Sciatic nerve (tissue), 2 donors: Measurements from ENCODE around the gene FAM149A. TPM values are rescaled to one million over a fixed set of nuclear protein-coding genes. Genes with fewer than 3 reads are reported as not detected.
A peak's percentile ranks its signal among the peaks of the same experiment; 100 is the strongest.

ENCODE experiments used
- ATAC-seq: fragments of 200-7000 bp; cut with Tn5 transposase; one replicate; pipeline ENCODE4 v1.9.1; 2020; ENCODE audit warnings: mild to moderate bottlenecking, moderate library complexity
- DNase-seq: peaks from one replicate; pipeline ENCODE4 v3.0.0-alpha.2; 2020; ENCODE audit warnings: low spot score
- intact Hi-C: fragments of 100-400 bp; cut with DNase I; formaldehyde crosslinking; loops from one replicate; pipeline ENCODE4 v1.14.2; 2022
- total RNA-seq: library from RNA; stranded (reverse); fragmentation: NEBNext Ultra II Directional; extraction: Animal tissue kit (Norgen Biotek cat#: 25700); gene quantifications from one replicate; pipeline ENCODE4 v1.2.1, GENCODE V29; 2021
- donor health status: DM: no; HTN: no; CAD: no.
- donor health status: DM: no; HTN: no; CAD: no.

Gene FAM149A
- 17.2 TPM for total RNA-seq

DNA sequence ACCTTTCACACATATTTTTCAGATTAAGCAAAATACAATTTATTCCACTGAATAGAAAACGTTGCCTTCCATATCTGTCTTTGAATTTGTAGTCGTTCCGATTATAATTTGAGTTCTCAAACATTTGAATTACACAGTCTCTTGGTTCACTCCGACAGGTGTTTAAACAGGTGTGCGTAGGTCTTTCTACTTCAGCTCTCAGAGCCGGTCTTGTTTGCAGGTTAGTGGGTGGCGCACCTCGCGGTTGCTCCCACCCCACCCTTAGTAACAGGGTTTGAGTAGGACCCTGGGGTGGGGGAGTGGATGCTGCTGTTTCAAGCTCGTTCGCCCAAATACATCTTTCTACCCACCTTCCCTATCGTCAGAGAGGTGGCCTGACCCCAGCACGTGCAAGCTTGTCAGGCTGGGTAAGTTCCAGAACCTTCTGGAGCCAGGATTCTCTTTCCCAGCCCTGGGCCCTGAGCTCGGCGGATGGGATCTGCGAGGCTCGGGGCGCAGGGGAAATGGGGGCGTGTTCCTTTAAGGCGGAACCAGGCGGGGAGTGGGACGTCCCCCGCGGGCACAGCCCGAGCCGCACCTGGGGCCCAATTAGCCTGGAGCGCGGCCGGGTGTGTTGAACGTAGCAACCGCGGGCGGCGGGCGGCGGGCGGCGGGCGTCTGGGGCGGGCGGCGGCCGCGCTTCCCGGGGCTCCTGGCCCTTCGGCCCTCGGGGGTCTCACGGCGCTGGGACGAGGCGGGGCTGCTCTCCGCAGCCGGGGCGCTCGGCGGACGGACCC, at the start of gene FAM149A:
FAM149A (plus strand) TSS at position 591 of the 776 bp plus-strand sequence.
- DNase-seq: peak; percentile 64
- peak; percentile 59 for ATAC-seq
- intact Hi-C loops: no loop called here

DNA sequence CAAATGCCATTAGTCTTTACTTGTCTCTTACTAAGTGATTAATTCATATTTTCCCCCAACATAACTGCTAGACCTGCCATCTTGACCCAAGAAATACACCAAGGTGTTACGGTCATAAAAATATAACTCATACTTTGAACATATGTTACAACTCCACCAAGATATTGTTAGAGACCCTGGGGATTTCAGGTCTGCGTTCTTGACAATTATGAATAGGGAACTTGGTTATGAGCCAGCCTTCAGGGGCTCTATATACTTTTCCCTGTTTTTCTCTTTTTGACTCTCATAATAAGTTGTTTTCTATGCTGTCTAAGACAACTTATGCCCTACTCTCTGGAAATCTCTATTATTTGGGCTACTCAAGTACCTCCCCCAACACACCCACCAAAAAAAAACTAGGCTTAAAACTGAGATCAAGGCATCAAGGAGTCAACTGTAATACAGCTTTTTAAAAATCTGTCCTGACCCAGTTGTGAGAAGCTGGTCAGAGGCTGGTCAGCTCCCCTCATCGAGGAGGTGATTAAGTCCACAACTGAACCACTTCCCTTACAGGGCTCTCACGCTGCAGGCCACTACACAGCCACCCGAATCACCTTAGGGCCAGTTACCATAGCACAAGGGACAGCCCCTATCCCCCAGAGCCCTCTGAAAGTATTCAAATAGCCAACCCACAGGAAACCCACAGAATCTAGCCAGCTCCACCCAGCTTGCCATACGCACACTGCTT, 46.1 kb upstream of the FAM149A start:
- ATAC-seq (no peak), DNase-seq (no peak)
- intact Hi-C loops: no loop called here

DNA sequence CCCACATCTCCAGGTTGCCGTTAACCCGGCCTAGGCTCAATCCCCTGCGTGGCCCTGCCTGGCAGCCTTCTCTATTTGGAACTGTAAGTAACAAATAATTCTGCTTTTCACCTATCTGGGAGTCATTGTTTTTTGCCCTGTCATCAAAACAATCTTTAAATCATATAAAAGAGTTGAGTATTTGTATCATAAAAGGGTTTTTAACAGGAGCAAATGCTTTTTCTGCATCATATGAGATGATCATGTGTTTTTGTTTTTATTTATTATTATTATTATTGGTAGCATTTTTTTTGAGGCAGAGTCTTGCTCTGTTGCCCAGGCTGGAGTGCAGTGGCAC, 45.6 kb upstream of the FAM149A start:
- DNase-seq (no peak), ATAC-seq (no peak)
- intact Hi-C loops: no loop called here

GRCh38 chr4:186061921-186062320, 42.6 kb upstream of the FAM149A start:
- intact Hi-C loops: no loop called here
- no peak for ATAC-seq
- DNase-seq: no peak

GRCh38 chr4:186067757-186068385, 36.6 kb upstream of the FAM149A start:
- ATAC-seq: peak; percentile 93
- intact Hi-C loops: no loop called here
- peak; percentile 73 for DNase-seq

- intact Hi-C loops: no loop called here
- ATAC-seq (peak; percentile 68), DNase-seq (no peak)
Measured at GRCh38 chr4:186068581-186069348, 35.7 kb upstream of the FAM149A start, which contains the start of gene TLR3. Gene TLR3, plus strand, starts transcription at chr4:186069156. Its CDS starts 7,464 bp downstream, at chr4:186076620.

DNA sequence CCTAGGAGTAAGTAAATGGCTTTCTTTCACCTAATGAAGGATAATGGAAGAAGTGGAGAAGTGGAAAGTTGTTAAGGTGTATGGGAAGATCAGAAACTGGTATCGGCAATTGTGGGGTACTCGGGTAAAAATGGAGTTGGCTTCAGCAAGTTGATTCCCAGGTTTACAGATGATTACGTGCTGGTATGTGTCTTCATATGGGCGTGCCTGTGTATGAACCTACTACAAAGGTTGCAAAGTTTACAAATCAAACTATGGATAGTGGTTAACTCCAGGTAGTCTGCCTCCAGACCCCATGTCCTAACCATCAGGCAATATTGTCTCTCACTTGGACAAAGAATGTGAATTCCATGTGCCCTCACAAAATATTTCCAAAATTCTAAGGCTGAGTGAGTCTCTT, 34.8 kb upstream of the FAM149A start:
- intact Hi-C loops: no loop called here
- ATAC-seq (no peak), DNase-seq (no peak)

DNA sequence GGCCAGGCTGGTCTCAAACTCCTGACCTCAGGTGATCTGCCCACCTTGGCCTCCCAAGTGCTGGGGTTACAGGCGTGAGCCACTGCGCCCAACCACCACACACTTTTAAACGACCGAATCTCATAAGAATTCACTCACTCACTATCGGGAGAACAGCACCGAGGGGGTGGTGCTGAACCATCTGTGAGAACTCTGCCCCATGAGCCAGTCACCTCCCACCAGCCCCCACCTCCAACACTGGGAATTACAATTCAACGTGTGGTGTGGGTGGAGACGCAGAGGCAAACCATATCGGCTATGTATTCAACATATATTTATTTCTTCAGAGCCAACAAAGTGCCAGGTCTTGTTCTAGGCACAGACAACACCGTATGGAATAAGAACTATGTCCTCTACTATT, 32.0 kb upstream of the FAM149A start:
- intact Hi-C loops: no loop called here
- no peak for ATAC-seq
- DNase-seq: no peak

GRCh38 chr4:186074189-186074588, 30.3 kb upstream of the FAM149A start:
- intact Hi-C loops: no loop called here
- peak; percentile 60 for ATAC-seq
- no peak for DNase-seq

- DNase-seq (no peak), ATAC-seq (no peak)
- intact Hi-C loops: no loop called here
Measured at GRCh38 chr4:186078981-186079638, 25.4 kb upstream of the FAM149A start.

DNA sequence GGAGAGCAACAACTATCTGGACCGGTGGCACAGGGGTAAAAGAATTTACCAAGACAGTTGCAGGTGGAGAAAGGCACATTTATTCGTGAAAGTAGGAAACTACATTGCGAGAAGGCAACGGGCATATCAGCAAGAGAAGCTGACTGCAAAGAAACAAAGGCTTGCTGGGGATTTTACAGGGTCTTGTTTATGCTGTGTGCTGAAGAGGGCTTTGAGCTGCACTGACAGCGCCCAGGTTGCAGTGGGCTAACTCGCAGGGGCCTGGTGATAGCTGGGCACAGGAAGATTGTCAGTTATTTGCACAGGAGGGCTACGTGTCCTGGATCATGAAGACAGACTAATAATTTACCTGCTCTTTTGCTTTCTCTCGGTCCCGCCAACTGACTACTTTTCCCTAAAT, 24.8 kb upstream of the FAM149A start:
- no peak for DNase-seq
- no peak for ATAC-seq
- intact Hi-C loops: no loop called here

GRCh38 chr4:186081202-186081807, 23.2 kb upstream of the FAM149A start:
- ATAC-seq: no peak
- DNase-seq: no peak
- intact Hi-C loops: no loop called here

GRCh38 chr4:186082221-186082620, 22.3 kb upstream of the FAM149A start:
- DNase-seq: no peak
- ATAC-seq: no peak
- intact Hi-C loops: no loop called here

DNA sequence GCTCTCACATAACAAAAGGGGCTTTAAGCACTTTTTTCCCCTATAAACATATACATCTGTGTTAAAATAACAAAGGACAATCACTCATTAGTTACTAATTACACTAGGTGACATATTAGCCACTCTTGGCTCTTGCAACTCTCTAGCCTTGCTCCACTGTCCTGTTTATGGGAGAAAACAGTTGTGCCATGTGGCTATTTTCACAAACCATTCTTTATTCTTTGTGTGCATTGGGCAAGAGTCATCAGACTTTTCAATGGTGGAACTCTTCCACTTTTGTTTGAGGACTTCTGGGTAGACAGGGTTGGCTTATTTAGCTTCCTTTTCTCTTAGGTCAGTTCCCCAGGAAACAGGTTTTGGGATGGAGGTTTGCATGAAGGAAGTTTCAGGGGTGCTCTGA, 16.0 kb upstream of the FAM149A start:
- DNase-seq (no peak), ATAC-seq (no peak)
- intact Hi-C loops: no loop called here

DNA sequence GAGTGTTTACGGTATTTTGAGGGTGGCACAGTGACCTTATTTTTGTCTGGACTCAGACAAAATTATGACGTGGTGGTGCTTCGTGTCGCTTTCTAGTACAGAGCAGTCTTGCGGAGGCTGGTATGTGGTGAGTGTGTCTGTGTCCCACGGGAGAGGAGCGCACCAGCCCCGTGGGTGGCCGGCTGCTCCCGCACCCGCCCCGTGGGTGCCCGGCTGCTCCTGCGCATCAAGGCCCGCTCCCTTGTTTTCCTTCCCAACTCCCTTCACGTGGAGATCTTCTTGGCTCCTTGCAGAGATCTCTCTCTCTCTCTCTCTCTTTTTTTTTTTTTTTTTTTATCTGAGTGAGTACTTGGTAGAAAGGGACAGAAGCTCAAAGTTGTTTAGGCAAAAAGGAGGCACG, 12.2 kb upstream of the FAM149A start:
- intact Hi-C loops: no loop called here
- DNase-seq (no peak), ATAC-seq (no peak)

DNA sequence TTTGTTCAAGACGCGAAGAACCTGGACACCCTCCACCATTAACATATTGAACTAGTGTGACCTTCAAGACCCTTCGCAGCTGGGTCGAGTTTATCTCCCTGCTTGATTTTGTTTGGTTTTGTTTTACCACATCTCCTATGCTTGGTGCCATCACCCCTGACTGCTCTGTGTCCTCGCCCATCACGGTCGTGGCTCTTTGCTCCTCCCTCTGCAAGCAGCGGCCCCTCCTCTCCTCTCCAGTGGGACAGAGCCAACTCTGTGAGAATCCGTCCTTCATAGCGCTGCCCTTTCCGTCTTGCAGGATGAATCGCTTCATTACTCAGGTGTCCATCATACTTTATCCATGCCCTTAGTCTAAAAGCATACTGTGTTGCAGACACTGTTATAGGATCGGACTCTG, 9.1 kb upstream of the FAM149A start:
- intact Hi-C loops: no loop called here
- no peak for DNase-seq
- ATAC-seq: peak; percentile 57

GRCh38 chr4:186096681-186097165, 7.8 kb upstream of the FAM149A start:
- DNase-seq (no peak), ATAC-seq (peak; percentile 32)
- intact Hi-C loops: no loop called here

- no peak for DNase-seq
- intact Hi-C loops: no loop called here
- no peak for ATAC-seq
Measured at GRCh38 chr4:186097386-186097785, 7.1 kb upstream of the FAM149A start.
